Stomach (tissue), 9 donors: ENCODE measurements around the gene HES6. TPM values are rescaled to one million over a fixed set of nuclear protein-coding genes. Genes with fewer than 3 reads are reported as not detected.
"Not testable (repeated sequence)": the region's sequence is repeated elsewhere in the genome, so short reads cannot be mapped to it uniquely, and the experiment has no call there.

Experiments
- DNase-seq, 2 donors: peaks; one replicate each; pipeline versions ENCODE4 v3.0.0 to v3.0.0-alpha.2; 2013 to 2019
- H3K27ac ChIP-seq, 5 donors: fragments of 200-600 bp in 4 of 5; sonication (generic) in 4 of 5; one replicate each; pipeline ENCODE4 v1.5.1; 2013 to 2019; ENCODE audit warnings: mild to moderate bottlenecking in 1 of 5, moderate library complexity in 1 of 5
- H3K27me3 ChIP-seq, 3 donors: fragments of 200-600 bp; sonication (generic); one replicate each; pipeline ENCODE4 v1.5.1; 2017 to 2019; ENCODE audit warnings: mixed run types in 1 of 3
- H3K36me3 ChIP-seq, 4 donors: fragments of 200-600 bp; sonication (generic); 1 replicate in 3 of 4; 2 replicates in 1 of 4; pipeline ENCODE4 v1.5.1; 2016 to 2019
- H3K4me1 ChIP-seq, 4 donors: fragments of 200-600 bp; sonication (generic); one replicate each; pipeline ENCODE4 v1.5.1; 2016 to 2019
- H3K4me3 ChIP-seq, 4 donors: fragments of 200-600 bp; sonication (generic) in 3 of 4; one replicate each; pipeline ENCODE4 v1.5.1; 2016 to 2019; ENCODE audit warnings: mild to moderate bottlenecking in 1 of 4
- H3K9me3 ChIP-seq, 4 donors: fragments of 200-600 bp; sonication (generic); one replicate each; pipeline ENCODE4 v1.5.1; 2016 to 2019
- CTCF ChIP-seq, 7 experiments: fragments of 450-650 bp in 4 of 7; fragments of 200-600 bp in 3 of 7; sonication (generic) in 3 of 7; IDR thresholded peaks; one replicate each; pipeline ENCODE4 v1.5.1; 2016 to 2019; ENCODE audit warnings: antibody characterized with exemption in 7 of 7, control low read depth in 2 of 7, mild to moderate bottlenecking in 1 of 7
- EP300 ChIP-seq: sonication (generic); formaldehyde crosslinking; IDR thresholded peaks from one replicate; pipeline ENCODE4 v1.6.1; 2017; ENCODE audit warnings: antibody characterized with exemption
- POLR2A ChIP-seq, 4 donors: fragments of 450-650 bp; IDR thresholded peaks; one replicate each; pipeline ENCODE4 v1.6.1; 2016; ENCODE audit warnings: antibody characterized with exemption in 4 of 4, control low read depth in 2 of 4, mild to moderate bottlenecking in 1 of 4, moderate library complexity in 1 of 4
- POLR2AphosphoS5 ChIP-seq, 3 donors: sonication (generic); formaldehyde crosslinking; IDR thresholded peaks; one replicate each; pipeline ENCODE4 v1.6.1; 2016; ENCODE audit warnings: antibody characterized with exemption in 3 of 3
- WGBS, 5 donors: extraction: QIAGEN DNeasy Blood & Tissue Kit in 3 of 5; methylation state at CpG; one replicate each; pipeline versions ENCODE4 v1.1.5 to v1.1.7; 2013 to 2018; 5-methylcytosine and 5-hydroxymethylcytosine counted together
- intact Hi-C: fragments of 100-400 bp; cut with DNase I; formaldehyde crosslinking; loops from one replicate; pipeline ENCODE4 v1.15.1; 2023; ENCODE audit warnings: low total_unique reads
- polyA plus RNA-seq, 3 donors: library from polyadenylated mRNA; stranded (reverse); fragments of 200-250 nt; gene quantifications; one replicate each; pipeline ENCODE4 v1.2.3, GENCODE V29; 2013
- total RNA-seq, 5 donors: library from RNA; depleted of rRNA; stranded (reverse); fragments of >200 nt; gene quantifications; one replicate each; pipeline versions ENCODE4 v1.1.0 to v1.2.3, GENCODE V29; 2014 to 2016
- donor health status: healthy with polysubstance abuse.
- donor health status: Bipolar disorder and iron deficiency.
- donor health status: healthy.

HES6 gene
- total and polyA plus RNA-seq, 8 donors, result 6.7 to 222 (median 17.0) TPM; not detected in 1

- H3K4me3 ChIP-seq, result no peak overlapping the region
- no peaks in the 10 kb centered on the region for H3K9me3 ChIP-seq
- H3K36me3 ChIP-seq, result peaks cover 70 to 93% (median 86%) of the 10 kb centered on the region in 4 donors
- H3K27me3 ChIP-seq, result no peaks in the 10 kb centered on the region
- peak overlapping the region in 3 of 5 donors; percentile 20 to 67 (median 22) for H3K27ac ChIP-seq
- intact Hi-C loops, result no loop called here
- TF ChIP-seq CTCF (IDR thresholded peaks at IDR 0.05) (no peak), POLR2AphosphoS5 (IDR thresholded peaks at IDR 0.05) (no peak)
- peak in 1 of 2 donors; percentile 58 for DNase-seq
- 73 to 86% (median 75%) methylated on average over 19 to 20 of the region's 20 CpGs for WGBS, 5 donors
- H3K4me1 ChIP-seq, result peaks cover 0 to 30% (median 16%) of the 10 kb centered on the region in 4 donors
These were observed 34.5 kb upstream of the HES6 start for GRCh38 chr2:238274152-238274865.

- H3K27me3 ChIP-seq, DNase-seq, H3K4me3 ChIP-seq, H3K9me3 ChIP-seq, intact Hi-C loops: not testable (repeated sequence)
- Histone ChIP-seq H3K4me1 (peaks cover 0 to 22% (median 10%) of the 10 kb centered on the region in 4 donors), H3K36me3 (peaks cover 74 to 95% (median 93%) of the 10 kb centered on the region in 4 donors), H3K27ac (peak overlapping the region in 1 of 5 donors; percentile 67)
- 80 to 93% (median 86%) methylated on average over 10 of the region's 10 CpGs for WGBS, 5 donors
These were observed 33.6 kb upstream of the HES6 start for GRCh38 chr2:238273433-238273832.

GRCh38 chr2:238272156-238272555 lies 32.3 kb upstream of the HES6 start:
- DNase-seq, result no peak
- Histone ChIP-seq H3K27ac (no peak overlapping the region), H3K9me3 (no peaks in the 10 kb centered on the region), H3K36me3 (peaks cover 80 to 100% (median 98%) of the 10 kb centered on the region in 4 donors), H3K4me3 (no peak overlapping the region), H3K4me1 (peaks cover 0 to 13% (median 8%) of the 10 kb centered on the region in 4 donors), H3K27me3 (no peaks in the 10 kb centered on the region)
- TF ChIP-seq POLR2AphosphoS5 (IDR thresholded peaks at IDR 0.05), result no peak
- no peak for TF ChIP-seq CTCF (IDR thresholded peaks at IDR 0.05)
- TF ChIP-seq POLR2A (IDR thresholded peaks at IDR 0.05), result no peak
- no peak for TF ChIP-seq EP300
- WGBS, 5 donors, result 96 to 100% (median 99%) methylated on average over 4 of the region's 4 CpGs
- intact Hi-C loops, result no loop called here

GRCh38 chr2:238271686-238272085 lies 31.8 kb upstream of the HES6 start:
- H3K27me3 ChIP-seq, intact Hi-C loops, DNase-seq, H3K27ac ChIP-seq, H3K4me3 ChIP-seq, H3K9me3 ChIP-seq: not testable (repeated sequence)
- Histone ChIP-seq H3K36me3 (peaks cover 77 to 100% (median 98%) of the 10 kb centered on the region in 4 donors), H3K4me1 (peaks cover 0 to 13% (median 8%) of the 10 kb centered on the region in 4 donors)
- whole genome bisulfite sequencing, 5 donors, result 63 to 77% (median 66%) methylated on average over 8 of the region's 8 CpGs

- peaks cover 71 to 100% (median 98%) of the 10 kb centered on the region in 4 donors for H3K36me3 ChIP-seq
- no peak overlapping the region for H3K27ac ChIP-seq
- peaks cover 0 to 13% (median 8%) of the 10 kb centered on the region in 4 donors for H3K4me1 ChIP-seq
- intact Hi-C loops, result no loop called here
- no peaks in the 10 kb centered on the region for H3K9me3 ChIP-seq
- DNase-seq, result peak in 1 of 2 donors; percentile 58
- H3K27me3 ChIP-seq, result no peaks in the 10 kb centered on the region
- WGBS, 5 donors, result 54 to 79% (median 64%) methylated on average over 13 of the region's 13 CpGs
- TF ChIP-seq POLR2AphosphoS5 (IDR thresholded peaks at IDR 0.05) (no peak), POLR2A (IDR thresholded peaks at IDR 0.05) (no peak), CTCF (IDR thresholded peaks at IDR 0.05) (no peak), EP300 (no peak)
- H3K4me3 ChIP-seq, result no peak overlapping the region
These were observed 31.3 kb upstream of the HES6 start for GRCh38 chr2:238271061-238271554.
